Thymus (tissue), 11 donors: Measurements from ENCODE around the gene MTAP. TPM values are rescaled to one million over a fixed set of nuclear protein-coding genes. Genes with fewer than 3 reads are reported as not detected.
A peak's percentile ranks its signal among the peaks of the same experiment; 100 is the strongest.

Experiments
- DNase-seq, 9 donors: peaks; one replicate each; pipeline ENCODE4 v3.0.0-alpha.2; 2013; ENCODE audit warnings: low spot score in 9 of 9, low read depth in 6 of 9, missing footprints in 1 of 9
- H3K27ac ChIP-seq, 2 donors: one replicate each; pipeline ENCODE4 v1.5.1; 2013; ENCODE audit warnings: control low read depth in 1 of 2, low read depth in 1 of 2, low read length in 1 of 2, mild to moderate bottlenecking in 1 of 2, moderate library complexity in 1 of 2
- H3K27me3 ChIP-seq, 2 donors: one replicate each; pipeline ENCODE4 v1.5.1; 2013; ENCODE audit warnings: low read length in 1 of 2; ENCODE audit not compliant: control insufficient read depth in 2 of 2, insufficient read depth in 1 of 2
- H3K36me3 ChIP-seq, 2 donors: one replicate each; pipeline ENCODE4 v1.5.1; 2013; ENCODE audit warnings: low read length in 1 of 2, mild to moderate bottlenecking in 1 of 2, moderate library complexity in 1 of 2; ENCODE audit not compliant: control insufficient read depth in 2 of 2, insufficient read depth in 2 of 2
- H3K4me1 ChIP-seq, 2 donors: one replicate each; pipeline ENCODE4 v1.5.1; 2013; ENCODE audit warnings: low read length in 2 of 2; ENCODE audit not compliant: control insufficient read depth in 2 of 2, insufficient read depth in 2 of 2
- H3K4me3 ChIP-seq, 2 donors: one replicate each; pipeline ENCODE4 v1.5.1; 2013; ENCODE audit warnings: low read length in 2 of 2, control low read depth in 1 of 2, mild to moderate bottlenecking in 1 of 2
- H3K9me3 ChIP-seq, 2 donors: one replicate each; pipeline ENCODE4 v1.5.1; 2013; ENCODE audit warnings: low read length in 1 of 2, mild to moderate bottlenecking in 1 of 2; ENCODE audit not compliant: control insufficient read depth in 2 of 2, insufficient read depth in 1 of 2
- WGBS: extraction: QIAGEN DNeasy Blood & Tissue Kit; methylation state at CpG from one replicate; pipeline ENCODE4 v1.1.7; 2013; 5-methylcytosine and 5-hydroxymethylcytosine counted together
- polyA plus RNA-seq: library from polyadenylated mRNA; stranded (reverse); fragments of 200-250 nt; gene quantifications from one replicate; pipeline ENCODE4 v1.2.3, GENCODE V29; 2013
- total RNA-seq: library from RNA; stranded (reverse); fragments of 120-200 nt; gene quantifications from one replicate; pipeline ENCODE4 v1.2.4, GENCODE V29; 2013
- donor health status: healthy.

Gene MTAP
- total and polyA plus RNA-seq, 2 donors, result 12.4 to 20.8 TPM

DNA sequence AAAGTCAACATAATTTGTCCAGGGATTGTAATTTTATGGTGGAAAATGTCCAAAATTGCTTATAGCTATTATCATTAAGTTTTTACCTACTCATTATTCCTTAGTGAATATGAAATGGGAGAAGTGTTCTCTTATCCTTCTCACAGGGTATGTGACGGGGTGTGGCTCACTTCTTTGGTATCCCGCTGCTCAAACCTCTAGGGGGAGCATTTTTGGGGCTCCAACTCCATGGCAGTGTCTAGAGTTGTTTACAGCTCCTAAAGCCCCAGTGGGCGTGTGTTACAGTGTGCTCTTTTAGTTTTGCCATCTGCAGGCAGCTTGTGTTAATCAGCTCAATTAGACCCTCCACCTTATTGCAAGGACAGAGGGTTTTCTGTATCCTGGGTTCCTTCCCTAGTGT is 102.3 kb downstream of the MTAP start:
- Histone ChIP-seq H3K27ac (no peak overlapping the region), H3K4me3 (no peak overlapping the region), H3K9me3 (no peaks in the 10 kb centered on the region), H3K27me3 (no peaks in the 10 kb centered on the region), H3K36me3 (no peaks in the 10 kb centered on the region), H3K4me1 (no peaks in the 10 kb centered on the region)
- WGBS, result 97% methylated on average over 3 of the region's 3 CpGs
- no peak for DNase-seq

DNA sequence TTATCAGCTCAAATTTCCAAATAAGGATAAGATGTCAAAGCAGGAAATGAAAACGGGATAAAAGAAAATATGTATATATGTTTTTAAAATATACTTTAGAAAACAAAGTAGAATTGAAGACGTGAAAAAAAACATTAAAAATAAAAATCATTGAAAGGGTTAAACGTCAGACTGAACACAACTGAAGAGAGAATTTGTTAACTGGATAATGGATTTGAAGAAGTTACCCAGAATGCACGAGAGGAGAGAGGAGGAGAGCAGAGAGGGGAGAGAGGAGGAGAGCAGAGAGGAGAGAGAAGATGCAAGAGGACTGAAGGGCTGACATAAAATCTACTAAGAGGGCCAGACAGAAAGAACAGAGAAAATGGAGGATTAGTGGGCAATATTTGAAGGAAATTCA is 103.8 kb downstream of the MTAP start:
- H3K27me3 ChIP-seq, result no peaks in the 10 kb centered on the region
- H3K9me3 ChIP-seq, result no peaks in the 10 kb centered on the region
- no peak overlapping the region for H3K27ac ChIP-seq
- DNase-seq, result no peak
- no peak overlapping the region for H3K4me3 ChIP-seq
- 99% methylated on average over 4 of the region's 4 CpGs for WGBS
- no peaks in the 10 kb centered on the region for H3K36me3 ChIP-seq
- H3K4me1 ChIP-seq, result no peaks in the 10 kb centered on the region

DNA sequence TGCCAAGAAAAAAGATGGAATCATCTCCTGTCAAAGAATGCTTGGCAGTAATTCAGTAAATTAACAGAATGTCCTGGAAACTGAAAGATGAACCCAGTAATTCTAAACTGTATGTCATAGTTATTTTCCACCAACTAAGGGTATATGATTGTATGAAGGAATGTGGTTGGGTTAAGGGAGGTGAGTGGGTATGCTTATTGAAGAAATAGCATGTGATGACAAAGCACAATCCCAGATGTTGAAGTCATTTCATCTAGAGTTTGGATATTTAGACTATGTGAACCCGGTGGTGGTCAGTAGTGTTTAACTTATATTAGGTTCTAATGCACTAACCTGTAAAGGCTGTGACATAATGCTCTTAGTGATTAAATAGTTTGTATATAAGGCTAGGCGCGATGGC is 104.4 kb downstream of the MTAP start:
- Histone ChIP-seq H3K36me3 (no peaks in the 10 kb centered on the region), H3K4me3 (no peak overlapping the region), H3K27ac (no peak overlapping the region), H3K27me3 (no peaks in the 10 kb centered on the region), H3K9me3 (no peaks in the 10 kb centered on the region), H3K4me1 (no peaks in the 10 kb centered on the region)
- no peak for DNase-seq
- 98% methylated on average over 3 of the region's 3 CpGs for WGBS

DNA sequence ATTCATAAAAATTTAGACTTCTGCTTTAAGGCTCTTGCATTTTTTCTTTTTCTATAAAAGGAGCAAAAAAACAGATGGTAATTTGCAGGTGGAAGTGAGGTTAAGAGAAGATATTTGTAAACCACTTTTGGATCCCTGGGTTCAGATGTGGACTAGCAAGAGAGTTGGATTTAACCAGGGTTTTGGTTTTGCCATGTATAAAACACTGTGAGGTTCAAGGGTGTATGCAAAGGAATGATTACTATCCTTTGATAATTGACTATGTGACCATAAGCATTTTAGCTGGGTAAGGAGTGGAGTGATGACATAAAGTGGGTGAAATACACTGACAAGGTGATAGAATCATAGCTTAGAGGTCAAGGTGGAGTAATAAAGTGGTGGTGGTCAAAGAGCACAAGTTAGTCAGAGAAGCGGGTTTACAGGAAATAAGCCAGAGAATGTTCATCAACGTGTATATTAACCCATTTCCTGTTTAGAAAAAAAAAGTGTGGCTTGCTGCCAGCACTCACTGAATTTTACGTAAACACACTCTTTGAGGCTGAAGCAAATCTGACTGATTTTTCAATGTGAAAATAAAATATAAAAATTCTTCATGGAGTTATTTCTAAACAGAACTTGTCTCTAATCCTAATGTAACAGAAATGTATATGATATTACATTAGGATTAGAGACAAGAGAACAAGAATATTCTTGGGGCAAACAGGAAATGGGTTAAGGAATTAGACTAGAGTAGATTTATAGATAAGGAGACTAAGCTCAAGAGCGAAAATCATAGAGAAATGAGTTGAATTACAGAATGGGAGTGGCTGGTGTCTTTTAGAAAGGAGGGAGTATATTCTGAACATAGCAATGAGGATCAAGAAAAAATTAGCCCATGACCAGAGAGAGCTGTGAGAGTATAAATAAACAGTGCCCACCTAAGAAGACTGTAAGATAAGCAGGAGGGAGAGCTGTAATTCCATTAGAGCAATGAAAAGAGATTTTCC is 117.2 kb downstream of the MTAP start:
- H3K4me1 ChIP-seq, result peaks cover 4 to 11% of the 10 kb centered on the region in 2 donors
- peak overlapping the region; percentile 25 to 71 for H3K27ac ChIP-seq
- 2% methylated on average over 4 of the region's 4 CpGs for WGBS
- no peaks in the 10 kb centered on the region for H3K36me3 ChIP-seq
- no peaks in the 10 kb centered on the region for H3K9me3 ChIP-seq
- H3K4me3 ChIP-seq, result no peak overlapping the region
- peak; percentile 28 to 79 (median 42) for DNase-seq
- H3K27me3 ChIP-seq, result no peaks in the 10 kb centered on the region

DNA sequence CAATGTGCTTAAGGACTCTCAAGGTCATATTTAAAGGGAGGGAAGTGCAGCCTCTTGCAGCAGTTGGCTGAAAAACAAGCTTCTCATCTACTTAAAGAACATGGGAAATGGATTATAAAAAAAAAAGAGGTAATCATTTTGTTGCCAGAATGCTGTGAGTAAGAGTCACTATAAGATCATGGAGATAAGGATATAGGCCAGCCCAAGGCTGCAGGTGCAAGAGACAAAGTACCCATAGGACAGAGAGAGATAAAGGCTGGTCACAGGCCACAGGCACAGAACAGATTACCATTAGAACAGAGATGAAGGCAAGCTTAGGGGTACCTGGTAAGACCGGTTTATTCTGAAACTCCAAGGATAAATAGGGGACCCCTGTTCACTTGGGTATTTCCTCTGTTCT is 121.3 kb downstream of the MTAP start:
- Histone ChIP-seq H3K27ac (no peak overlapping the region), H3K4me1 (peaks cover 4 to 11% of the 10 kb centered on the region in 2 donors), H3K9me3 (no peaks in the 10 kb centered on the region), H3K4me3 (no peak overlapping the region), H3K27me3 (no peaks in the 10 kb centered on the region), H3K36me3 (no peaks in the 10 kb centered on the region)
- DNase-seq, result no peak
- 100% methylated on average over 1 of the region's 1 CpG for WGBS

DNA sequence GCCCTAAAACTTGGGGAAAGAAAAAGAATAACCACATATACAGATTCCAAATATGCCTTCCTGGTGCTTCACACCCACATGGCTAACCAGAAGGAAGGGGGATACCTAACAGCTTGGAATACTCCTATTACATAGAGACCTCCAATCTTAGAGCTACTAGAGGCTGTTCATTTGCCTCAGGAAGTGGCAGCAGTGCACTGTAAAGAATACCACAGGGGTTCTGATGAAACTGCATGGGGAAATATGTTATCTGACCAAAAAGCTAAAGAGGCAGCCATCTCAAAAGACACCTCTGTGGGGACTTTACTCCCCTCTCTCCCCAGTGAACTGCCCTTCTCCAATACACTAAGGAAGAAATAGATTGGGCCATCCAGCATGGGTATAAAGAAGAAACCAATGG is 125.3 kb downstream of the MTAP start:
- no peak for DNase-seq
- H3K27ac ChIP-seq, result no peak overlapping the region
- peaks cover 0 to 5% of the 10 kb centered on the region in 2 donors for H3K36me3 ChIP-seq
- H3K4me3 ChIP-seq, result no peak overlapping the region
- H3K4me1 ChIP-seq, result peaks cover 0 to 3% of the 10 kb centered on the region in 2 donors
- no peaks in the 10 kb centered on the region for H3K9me3 ChIP-seq
- H3K27me3 ChIP-seq, result no peaks in the 10 kb centered on the region

DNA sequence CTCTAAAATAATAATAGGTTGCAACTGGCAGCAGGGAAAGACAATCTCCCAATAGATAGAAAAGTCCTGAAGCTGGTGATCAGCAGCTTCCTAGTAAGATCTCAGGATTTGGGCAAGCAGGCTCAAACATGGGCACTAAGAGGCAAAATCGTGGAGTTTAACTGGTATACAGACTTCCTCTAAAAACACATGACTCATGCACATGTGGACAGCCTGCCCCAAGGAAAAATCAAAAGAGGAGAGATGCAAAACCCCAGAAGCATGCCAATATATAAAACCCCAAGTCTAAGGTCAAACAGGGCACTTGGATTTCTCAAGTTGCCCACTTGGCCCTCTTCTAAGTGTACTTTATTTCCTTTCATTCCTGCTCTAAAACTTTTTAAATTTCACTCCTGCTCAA is 129.0 kb downstream of the MTAP start:
- WGBS, result 95% methylated on average over 1 of the region's 1 CpG
- Histone ChIP-seq H3K4me3 (no peak overlapping the region), H3K27me3 (no peaks in the 10 kb centered on the region), H3K9me3 (no peaks in the 10 kb centered on the region), H3K4me1 (no peaks in the 10 kb centered on the region), H3K27ac (no peak overlapping the region), H3K36me3 (peaks cover 0 to 5% of the 10 kb centered on the region in 2 donors)
- no peak for DNase-seq

DNA sequence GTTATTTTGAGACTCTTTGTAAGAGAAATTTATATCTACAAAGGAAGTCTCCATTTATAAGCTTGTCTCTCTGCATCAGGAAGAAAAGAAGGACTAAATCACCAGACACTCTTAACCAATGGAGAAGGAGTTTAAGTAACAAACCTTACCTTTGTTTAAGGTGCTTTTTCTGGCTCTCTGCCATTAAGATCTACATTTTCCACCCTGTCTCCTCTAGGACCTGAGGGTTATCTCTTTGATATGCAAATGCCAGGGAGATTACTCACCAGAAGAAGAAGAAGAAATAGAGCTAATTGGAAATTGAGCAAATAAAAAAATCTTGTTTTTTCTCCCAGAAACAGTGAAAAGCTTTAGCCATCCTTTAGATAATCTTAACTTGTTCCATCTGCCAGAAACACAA is 130.8 kb downstream of the MTAP start:
- Histone ChIP-seq H3K4me3 (no peak overlapping the region), H3K27me3 (no peaks in the 10 kb centered on the region), H3K27ac (no peak overlapping the region), H3K36me3 (peaks cover 0 to 5% of the 10 kb centered on the region in 2 donors), H3K4me1 (no peaks in the 10 kb centered on the region), H3K9me3 (no peaks in the 10 kb centered on the region)
- DNase-seq, result no peak

DNA sequence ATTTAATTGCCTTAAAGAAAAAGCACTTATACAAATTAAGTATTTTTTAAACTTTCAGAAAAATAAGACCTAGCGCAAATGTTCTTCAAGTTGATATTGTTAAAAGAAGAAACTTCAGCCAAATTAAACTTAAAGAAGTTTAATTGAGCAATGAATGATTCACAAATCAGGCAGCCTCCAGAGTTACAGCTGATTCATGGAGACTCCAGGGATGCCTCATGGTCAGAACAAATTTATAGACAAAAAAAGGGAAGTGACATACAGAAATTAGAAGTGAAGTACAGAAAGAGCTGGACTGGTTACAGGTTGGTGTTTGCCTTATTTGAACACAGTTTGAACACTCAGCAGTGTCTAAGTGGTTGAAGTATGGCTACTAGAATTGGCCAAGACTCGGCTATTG is 131.4 kb downstream of the MTAP start:
- 97% methylated on average over 2 of the region's 2 CpGs for WGBS
- no peak for DNase-seq
- Histone ChIP-seq H3K9me3 (no peaks in the 10 kb centered on the region), H3K36me3 (peaks cover 0 to 5% of the 10 kb centered on the region in 2 donors), H3K27me3 (no peaks in the 10 kb centered on the region), H3K27ac (no peak overlapping the region), H3K4me3 (no peak overlapping the region), H3K4me1 (no peaks in the 10 kb centered on the region)
